Neural progenitor cell (in vitro differentiated cells): ENCODE measurements around the gene ATP5PF.

ENCODE experiments used
- EZH2 ChIP-seq: fragments of 200-600 bp; sonication (generic); IDR thresholded peaks from 2 replicates; pipeline ENCODE4 v1.6.1; 2017; ENCODE audit warnings: antibody characterized with exemption, mild to moderate bottlenecking, moderate library complexity
- EZH2phosphoT487 ChIP-seq: fragments of 200-600 bp; sonication (generic); IDR thresholded peaks from 2 replicates; pipeline ENCODE4 v1.6.1; 2017; ENCODE audit warnings: antibody characterized with exemption
- TF ChIP-seq, protein P1 (sequence below): fragments of 200-600 bp; sonication (generic); IDR thresholded peaks from 2 replicates; pipeline ENCODE4 v1.5.1; 2017; ENCODE audit warnings: antibody characterized with exemption, mild to moderate bottlenecking

- TF ChIP-seq, protein P1, sequence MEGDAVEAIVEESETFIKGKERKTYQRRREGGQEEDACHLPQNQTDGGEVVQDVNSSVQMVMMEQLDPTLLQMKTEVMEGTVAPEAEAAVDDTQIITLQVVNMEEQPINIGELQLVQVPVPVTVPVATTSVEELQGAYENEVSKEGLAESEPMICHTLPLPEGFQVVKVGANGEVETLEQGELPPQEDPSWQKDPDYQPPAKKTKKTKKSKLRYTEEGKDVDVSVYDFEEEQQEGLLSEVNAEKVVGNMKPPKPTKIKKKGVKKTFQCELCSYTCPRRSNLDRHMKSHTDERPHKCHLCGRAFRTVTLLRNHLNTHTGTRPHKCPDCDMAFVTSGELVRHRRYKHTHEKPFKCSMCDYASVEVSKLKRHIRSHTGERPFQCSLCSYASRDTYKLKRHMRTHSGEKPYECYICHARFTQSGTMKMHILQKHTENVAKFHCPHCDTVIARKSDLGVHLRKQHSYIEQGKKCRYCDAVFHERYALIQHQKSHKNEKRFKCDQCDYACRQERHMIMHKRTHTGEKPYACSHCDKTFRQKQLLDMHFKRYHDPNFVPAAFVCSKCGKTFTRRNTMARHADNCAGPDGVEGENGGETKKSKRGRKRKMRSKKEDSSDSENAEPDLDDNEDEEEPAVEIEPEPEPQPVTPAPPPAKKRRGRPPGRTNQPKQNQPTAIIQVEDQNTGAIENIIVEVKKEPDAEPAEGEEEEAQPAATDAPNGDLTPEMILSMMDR, result no peak
- no peak for TF ChIP-seq EZH2
- no peak for TF ChIP-seq EZH2phosphoT487
Observed at GRCh38 chr21:25701529-25701928, 33.2 kb downstream of the ATP5PF start.
